Endometrial microvascular endothelial cells (primary cell): ENCODE results near the gene AP5Z1. TPM values are rescaled to one million over a fixed set of nuclear protein-coding genes. Genes with fewer than 3 reads are reported as not detected.

Source experiments
- in situ Hi-C: cut with HindIII; loops from 2 replicates; pipeline ENCODE4 v1.10.0; 2017; ENCODE audit warnings: low sequenced_read_pairs, low pct_unique_long_range_greater_than_20kb; ENCODE audit errors: inconsistent ontology term
- total RNA-seq: library from RNA; depleted of rRNA; stranded (reverse); fragments of >200 nt; gene quantifications from one replicate; pipeline ENCODE4 v1.2.3, GENCODE V29; 2015; ENCODE audit errors: inconsistent ontology term

Gene AP5Z1, protein sequence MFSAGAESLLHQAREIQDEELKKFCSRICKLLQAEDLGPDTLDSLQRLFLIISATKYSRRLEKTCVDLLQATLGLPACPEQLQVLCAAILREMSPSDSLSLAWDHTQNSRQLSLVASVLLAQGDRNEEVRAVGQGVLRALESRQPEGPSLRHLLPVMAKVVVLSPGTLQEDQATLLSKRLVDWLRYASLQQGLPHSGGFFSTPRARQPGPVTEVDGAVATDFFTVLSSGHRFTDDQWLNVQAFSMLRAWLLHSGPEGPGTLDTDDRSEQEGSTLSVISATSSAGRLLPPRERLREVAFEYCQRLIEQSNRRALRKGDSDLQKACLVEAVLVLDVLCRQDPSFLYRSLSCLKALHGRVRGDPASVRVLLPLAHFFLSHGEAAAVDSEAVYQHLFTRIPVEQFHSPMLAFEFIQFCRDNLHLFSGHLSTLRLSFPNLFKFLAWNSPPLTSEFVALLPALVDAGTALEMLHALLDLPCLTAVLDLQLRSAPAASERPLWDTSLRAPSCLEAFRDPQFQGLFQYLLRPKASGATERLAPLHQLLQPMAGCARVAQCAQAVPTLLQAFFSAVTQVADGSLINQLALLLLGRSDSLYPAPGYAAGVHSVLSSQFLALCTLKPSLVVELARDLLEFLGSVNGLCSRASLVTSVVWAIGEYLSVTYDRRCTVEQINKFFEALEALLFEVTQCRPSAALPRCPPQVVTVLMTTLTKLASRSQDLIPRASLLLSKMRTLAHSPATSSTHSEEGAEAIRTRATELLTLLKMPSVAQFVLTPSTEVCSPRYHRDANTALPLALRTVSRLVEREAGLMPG
- total RNA-seq: 25.6 TPM

DNA sequence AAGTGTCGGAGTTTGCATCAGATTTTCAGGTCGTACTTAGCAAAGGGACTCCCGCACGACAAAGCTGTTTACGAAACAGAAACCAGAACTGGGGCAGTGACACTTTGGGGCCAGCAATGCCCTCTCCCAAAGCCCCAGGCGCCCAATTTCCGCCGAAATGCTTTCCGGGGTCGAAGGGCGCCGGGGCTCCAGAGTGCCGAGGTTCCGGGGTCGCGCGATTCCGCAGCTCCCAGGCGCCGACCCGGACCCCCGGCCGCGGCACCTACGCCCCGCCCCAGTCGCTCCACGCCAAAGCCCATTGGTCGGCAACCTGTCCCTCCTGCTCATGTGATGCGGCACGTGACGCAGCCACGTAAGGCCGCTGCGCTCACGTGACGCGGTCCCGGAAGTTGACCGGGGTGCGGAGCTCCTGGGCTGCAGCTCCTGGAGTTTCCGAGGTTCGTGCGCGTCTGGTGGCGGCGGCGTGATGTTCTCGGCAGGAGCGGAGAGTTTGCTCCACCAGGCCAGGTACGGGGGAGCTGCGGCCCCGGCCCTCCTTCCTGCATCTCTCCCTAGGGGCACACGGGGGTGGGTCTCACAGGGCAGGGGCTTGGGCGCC is at the start of gene AP5Z1:
AP5Z1 (plus strand) TSS at position 374 of the 598 bp plus-strand sequence; CDS start at position 467, 93 bp downstream.
- in situ Hi-C loops: no loop called here

DNA sequence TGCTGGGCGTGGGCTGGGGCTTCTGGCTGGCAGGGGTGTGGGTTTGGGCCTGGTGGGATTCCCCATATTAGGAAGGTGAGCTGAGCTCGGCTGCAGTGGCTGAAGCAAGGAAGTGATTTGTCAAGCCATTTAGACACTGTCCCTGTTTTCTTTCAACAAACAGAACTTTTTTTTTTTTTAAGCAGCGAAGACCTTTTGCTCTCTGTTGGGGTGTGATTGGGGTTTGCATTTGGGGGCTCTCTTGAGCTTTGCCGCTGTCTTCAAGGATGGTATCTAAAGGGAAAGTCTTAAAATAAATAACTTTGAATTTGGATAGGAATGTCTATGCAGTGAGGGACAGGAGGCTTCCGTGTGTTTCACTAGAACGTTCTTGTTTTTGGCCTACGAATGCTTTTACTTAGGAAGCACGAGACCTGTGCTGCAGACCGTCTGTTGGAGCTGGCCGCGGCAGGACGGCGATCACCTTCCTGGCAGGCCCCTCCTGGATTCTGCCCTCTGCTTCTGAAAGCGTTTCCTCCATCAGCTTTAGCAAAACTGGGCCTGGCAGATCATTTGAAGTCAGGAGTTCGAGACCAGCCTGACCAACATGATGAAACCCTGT is 49.5 kb upstream of the AP5Z1 start:
- in situ Hi-C loops: no loop called here

DNA sequence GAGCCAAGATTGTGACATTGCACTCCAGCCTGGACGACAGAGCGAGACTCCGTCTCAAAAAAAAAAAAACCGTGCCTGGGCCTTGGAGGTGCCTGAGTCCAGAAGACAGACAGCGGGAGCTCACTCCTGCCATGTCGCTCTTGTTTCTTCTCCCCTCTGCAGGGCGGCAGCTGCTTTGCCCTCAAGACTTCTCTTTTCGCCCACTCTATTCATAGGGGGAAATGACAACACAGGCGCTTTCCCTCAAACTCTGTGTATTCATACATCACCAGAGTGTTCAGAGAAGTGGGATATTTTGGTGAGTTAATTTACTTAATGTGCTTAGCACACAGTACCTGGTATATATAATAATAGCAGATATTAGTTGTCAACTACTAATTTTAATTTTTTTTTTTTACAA is 48.9 kb upstream of the AP5Z1 start:
- in situ Hi-C loops: no loop called here

DNA sequence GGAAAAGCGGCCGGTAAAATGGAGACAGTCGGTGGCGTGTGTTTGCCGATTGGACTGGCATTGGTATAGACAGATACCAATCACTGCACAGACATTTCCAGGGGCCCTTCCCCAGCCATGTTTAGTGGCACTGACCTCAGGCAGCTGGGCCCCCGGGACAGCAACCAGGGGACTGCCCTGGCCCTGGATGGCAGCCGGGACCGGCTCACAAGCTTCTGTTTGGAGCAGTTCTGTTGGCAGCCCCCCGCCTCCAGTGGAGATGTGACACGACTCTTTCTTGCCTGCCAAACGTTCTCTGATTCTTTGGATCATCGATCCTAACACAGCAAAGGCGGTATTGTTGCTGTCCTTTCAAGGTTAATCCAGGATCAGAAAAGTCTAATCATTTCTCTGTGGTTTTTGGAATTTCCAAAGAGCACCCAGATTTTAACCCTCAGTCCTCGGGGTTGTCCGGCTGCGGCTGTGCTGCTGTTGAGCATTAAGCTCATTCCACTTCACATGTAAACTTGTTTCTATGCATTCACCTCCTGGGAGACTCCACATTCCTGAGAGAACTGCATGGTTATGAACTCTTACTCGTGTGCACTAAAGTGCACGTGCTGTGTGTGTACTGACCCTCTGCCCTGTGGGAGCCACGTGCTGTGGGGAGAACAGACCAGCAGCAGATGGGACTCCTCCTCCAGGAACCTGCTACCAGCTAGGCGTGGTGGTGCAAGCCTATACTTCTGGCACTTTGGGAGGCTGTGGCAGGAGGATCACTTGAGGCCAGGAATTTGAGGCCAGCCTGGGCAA is 47.3 kb upstream of the AP5Z1 start:
- in situ Hi-C loops: no loop called here

DNA sequence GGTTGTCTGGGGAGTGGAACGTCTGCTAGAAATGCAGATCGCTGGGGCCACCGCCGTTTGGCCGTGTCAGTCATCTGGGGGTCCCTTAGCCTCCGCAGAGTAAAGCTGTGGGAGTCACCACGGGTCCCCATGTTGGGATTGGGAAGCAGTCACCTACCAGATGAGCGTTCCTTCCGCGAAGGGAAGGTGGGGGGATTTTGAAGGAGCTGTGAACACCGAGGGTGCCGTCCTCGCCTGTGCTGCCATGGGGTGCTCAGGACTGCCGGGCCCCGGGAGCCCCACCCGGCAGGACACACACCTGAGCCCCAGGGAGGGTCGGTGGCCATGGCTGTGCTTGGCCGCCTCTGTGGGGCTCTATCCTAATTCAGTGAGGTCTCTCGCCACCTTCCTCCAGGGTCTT is 46.2 kb upstream of the AP5Z1 start:
- in situ Hi-C loops: no loop called here

DNA sequence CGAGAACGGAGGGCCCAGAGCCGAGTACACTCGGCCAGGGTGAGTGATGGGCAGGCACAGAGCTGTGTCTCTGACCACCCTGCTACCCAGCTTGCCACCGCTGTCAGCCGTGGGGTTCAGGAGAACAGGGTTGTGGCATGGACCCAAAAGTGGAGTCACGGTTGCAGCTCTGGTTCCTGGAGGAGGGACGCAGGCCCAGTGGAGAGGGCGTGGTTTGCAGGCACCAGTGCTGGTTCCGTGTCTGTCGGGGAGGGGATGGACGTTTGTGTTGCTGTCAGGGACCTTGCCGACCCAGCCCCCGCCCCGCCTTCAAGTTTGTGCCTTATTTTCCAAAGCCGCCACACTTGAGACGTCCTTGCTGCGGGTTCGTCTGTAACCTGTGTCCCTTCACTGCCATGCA is 45.1 kb upstream of the AP5Z1 start:
- in situ Hi-C loops: no loop called here

DNA sequence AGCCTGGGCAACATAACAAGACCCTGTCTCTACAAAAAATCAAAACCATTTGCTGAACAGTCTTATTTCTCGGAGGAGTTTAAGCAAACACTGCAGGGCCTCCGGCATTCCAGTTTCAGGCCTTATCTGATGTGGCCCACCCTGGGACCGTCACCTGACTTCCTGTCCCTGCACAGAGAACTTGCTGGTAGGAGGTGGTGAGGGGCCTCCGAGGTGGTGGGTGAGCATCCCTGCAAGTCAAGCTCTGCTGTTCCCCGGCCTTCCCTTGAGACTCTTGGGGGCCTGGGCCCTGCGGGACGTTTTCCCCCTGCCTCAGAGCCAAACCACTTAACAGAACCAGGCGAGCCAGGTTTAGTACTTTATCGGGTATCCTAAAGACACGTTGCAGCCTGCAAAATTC is 44.5 kb upstream of the AP5Z1 start:
- in situ Hi-C loops: no loop called here

DNA sequence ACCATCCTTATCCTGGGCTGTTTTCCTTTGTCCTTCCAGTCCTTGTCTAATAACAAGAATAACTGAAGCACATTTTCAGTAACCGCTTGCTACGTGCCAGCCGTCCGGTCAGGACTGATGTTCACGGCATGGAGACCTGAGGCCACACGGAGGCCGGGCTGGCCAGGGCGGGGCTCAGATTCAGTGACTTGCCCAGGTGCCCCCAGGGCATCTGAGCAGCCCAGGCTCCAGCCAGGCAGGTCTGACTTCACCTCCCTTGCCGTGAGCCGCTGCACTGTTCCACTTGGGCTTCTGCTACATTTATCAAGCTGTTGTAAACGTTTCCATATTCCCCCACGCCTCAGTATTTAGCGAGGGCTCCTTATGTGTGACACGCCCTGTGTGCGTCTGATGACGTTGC is 43.6 kb upstream of the AP5Z1 start:
- in situ Hi-C loops: no loop called here

DNA sequence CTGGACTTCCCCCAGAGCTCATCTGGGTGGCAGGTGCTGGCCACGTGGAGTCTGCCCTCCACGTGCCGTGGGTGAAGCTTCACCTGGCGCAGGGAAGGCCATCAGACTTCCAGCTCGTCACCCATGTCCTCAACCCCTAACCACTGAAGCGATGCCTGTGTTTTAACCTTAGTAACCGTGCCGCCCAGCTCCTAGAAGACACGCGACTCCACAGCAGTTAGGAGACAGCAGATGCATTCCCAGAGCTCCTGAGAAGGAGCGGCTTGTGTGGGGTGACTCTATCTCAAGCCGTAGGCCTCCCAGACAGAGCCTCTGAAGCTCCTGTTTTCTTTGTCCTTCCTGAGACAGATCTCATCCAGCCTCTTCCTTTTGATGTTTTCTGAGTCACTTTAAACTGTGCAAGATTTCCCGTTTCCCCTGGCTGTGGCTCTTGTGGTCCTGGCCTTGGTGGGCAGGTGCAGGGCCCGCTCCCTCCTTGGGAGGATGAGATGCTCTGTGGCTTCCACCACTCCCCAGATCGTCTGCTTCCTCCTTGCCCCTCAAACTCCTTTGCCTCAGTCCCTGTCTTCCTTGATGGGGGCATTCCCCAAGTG is 41.4 kb upstream of the AP5Z1 start:
- in situ Hi-C loops: no loop called here

DNA sequence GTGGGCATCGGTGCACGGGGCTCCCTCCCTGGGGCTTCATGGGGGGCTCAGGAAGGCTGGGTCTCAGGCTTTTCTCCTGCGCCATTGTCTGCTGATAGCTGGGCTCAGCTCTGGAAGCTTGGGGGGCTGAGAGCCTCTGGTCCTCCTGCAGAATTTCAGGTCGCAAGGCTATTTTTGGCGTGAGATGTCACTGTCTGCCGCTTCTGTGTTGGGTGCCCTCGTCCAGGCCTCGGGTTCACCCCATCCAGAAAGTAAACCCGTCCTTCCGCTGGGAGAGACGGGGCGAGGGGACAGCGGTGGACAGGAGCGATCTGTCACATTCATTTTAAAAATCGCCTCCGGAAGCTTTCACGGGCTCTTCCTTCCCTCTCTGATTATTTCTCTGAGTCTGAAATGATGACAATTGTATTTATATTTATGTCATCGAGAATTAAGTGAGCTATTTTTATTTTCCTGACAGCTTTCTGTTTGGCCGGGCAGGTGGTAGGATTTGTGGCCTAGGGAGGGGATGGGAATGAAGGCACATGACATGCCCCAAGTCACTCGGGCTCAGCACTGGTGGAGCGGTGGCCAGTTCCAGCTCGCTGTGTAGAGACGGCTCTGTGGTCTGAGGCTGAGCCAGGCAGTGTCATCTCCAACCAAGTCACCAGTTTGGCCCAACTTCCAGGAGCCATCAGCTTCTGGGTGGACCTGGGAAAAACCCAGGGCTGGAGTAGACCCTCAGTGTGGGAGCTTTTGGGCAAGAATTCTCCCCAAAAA is 40.7 kb upstream of the AP5Z1 start:
- in situ Hi-C loops: no loop called here

DNA sequence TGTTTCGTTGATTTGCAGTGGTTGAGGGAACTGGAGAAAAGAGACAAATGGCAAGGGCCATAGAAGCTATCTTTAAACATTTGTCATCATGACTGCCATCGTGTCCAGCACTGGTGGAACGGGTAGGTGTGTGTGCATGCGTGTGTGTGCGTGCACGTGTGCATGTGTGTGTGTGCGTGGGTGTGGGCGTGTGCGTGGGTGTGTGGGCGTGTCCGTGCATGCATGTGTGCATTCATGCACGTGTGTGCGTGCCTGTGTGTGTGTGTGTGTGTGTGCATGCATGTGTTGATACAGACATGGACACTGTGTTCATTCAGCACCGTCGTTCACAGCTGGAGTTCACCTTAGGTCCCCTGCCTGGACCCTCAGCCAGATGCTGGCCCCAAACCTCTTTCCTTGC is 38.1 kb upstream of the AP5Z1 start:
- in situ Hi-C loops: no loop called here

DNA sequence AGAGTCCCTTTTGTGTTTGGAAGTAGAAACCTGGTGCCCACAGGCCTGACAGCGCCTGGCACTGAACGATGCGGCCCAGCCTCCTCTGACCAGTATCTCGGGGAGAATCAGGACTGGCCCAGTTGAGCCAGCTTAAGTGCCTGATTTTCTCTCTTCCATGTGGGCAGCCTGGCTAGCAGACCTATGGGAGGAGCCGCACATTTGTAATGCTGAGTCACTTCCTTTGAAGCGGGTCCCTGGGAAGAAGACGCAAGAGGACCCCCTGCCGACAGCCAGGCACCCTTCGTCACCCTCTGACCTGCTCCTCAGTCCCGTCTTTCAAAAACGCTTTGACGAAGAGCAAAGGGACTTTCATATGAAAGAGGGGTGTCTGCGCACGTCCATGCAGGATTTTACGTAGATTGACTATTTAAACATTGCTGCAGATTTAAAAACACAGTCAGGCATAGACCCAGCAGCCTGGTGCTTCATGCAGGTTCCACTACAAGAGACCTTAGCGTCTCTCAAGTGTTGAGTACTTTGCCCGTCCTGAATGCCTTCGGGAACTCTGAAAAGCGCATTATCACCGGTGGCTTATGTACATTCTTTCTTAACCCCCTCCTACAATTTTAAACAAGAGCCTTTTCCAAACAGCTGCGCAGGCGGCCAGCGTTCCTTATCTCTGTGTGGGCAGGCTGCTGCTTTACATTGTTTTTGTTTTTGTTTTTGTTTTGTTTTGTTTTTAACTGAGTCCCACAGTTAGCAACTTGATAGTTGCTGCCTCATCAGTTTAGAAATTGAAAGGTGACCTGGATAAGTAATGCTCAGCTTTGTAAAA is 36.5 kb upstream of the AP5Z1 start:
- in situ Hi-C loops: no loop called here

DNA sequence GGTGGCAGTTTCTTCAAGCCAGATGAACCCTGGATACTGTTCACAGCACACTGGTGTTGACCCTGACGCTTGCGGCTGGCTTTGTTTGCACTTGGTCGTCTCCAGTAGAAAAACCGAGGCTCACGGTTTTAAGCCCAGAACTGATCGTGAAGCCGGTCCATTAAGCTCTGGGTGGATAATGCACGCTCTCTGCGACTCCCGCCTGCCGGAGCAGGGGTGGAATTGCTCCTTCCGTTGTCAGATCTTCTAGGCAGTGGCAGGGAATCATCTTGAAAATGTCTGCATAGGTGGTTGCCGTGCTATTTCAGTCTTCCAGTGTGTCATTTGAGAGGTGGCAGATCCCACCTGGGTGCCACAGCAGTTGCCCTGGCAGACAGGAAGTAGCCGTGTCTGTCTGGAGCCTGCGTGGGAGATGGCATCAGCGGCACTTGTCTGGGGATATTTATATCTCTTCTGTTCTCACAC is 35.9 kb upstream of the AP5Z1 start:
- in situ Hi-C loops: no loop called here

DNA sequence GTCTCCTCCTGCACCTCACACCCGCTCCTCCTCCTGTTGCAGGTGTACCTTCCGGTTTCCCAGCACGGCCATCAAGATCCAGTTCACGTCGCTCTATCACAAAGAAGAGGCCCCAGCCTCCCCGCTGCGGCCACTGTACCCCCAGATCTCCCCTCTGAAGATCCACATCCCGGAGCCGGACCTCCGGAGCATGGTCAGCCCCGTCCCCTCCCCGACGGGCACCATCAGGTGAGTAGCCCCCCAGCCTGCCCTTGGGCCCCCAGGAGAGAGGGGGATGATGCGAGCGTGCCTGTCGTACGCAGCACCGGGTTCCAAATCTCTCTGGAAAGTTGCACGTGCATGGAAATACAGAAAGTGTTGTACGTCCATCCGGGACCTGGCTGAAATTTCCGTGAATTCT is 34.6 kb upstream of the AP5Z1 start:
- in situ Hi-C loops: loop anchor here (10.0 kb wide), 1 partner anchor 136 kb away; no protein-coding TSS in a partner anchor

DNA sequence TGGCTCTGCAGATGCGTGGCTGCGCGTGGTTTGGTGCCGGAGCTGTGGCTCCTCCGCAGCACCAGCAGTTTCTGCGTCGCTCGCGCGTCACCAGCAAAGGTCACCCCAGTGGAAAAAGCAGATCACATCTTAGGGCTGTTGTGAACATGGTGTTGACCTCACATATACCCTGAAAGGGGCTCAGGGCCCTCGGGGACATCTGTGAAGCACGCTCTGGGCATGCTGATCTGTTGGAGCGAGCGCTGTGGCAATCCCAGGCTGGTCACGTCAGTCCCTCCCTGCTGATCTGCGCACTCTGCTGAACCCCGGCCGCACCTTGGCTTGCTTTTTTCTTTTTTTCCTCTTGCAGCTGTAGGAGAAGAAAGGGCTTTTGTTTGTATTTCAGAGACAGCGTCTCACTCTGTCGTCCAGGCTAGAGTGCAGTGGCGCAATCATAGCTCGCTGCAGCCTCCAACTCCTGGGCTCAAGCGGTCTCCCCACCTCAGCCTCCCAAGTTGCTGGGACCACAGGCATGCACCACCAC is 33.3 kb upstream of the AP5Z1 start:
- in situ Hi-C loops: loop anchor here (10.0 kb wide), 1 partner anchor 137 kb away; no protein-coding TSS in a partner anchor

DNA sequence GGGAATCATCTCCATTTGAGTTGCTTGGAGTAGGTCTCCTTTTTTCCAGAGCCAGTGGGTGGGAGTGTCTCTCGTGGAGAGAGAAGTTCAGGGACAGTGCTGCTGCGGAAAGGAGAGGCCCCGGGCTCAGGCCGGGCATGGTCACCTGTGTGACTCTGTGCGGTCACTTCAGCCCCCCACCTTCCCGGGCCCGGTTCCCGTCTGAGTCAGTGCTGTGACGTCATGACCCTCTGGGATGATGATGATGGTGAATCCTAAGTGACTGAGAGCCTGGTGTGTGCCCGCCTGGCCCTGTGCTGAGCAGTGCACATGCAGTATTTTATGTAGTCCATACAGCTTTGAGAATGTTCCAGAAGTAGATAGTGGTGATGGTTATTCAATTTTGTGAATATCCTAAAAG is 32.6 kb upstream of the AP5Z1 start:
- in situ Hi-C loops: loop anchor here (10.0 kb wide), 1 partner anchor 138 kb away; no protein-coding TSS in a partner anchor
